SK-N-SH treated with all-trans-retinoic acid at 6 μM for 48 hours (cell line): Measurements from ENCODE around the gene CLDN2.

Source experiments
- ATAC-seq: fragments of 200-7000 bp; cut with Tn5 transposase; 3 replicates; pipeline ENCODE4 v1.9.1; 2020; ENCODE audit warnings: mild to moderate bottlenecking, moderate library complexity
- ARNTL ChIP-seq: fragments of 450-650 bp; formaldehyde crosslinking; IDR thresholded peaks from 2 replicates; pipeline ENCODE4 v1.5.0; 2020; ENCODE audit warnings: low read depth, mild to moderate bottlenecking, moderate library complexity, borderline replicate concordance
- BACH2 ChIP-seq: fragments of 250-450 bp; sonication (Bioruptor Pico); IDR thresholded peaks from 2 replicates; pipeline ENCODE4 v1.9.0; 2021; ENCODE audit warnings: mild to moderate bottlenecking, borderline replicate concordance
- CSDC2 ChIP-seq: fragments of 250-450 bp; sonication (Bioruptor Pico); IDR thresholded peaks from 2 replicates; pipeline ENCODE4 v1.5.0; 2020; ENCODE audit warnings: mild to moderate bottlenecking, moderate library complexity
- ESRRG ChIP-seq: fragments of 250-450 bp; sonication (Bioruptor Pico); IDR thresholded peaks from 2 replicates; pipeline ENCODE4 v1.6.1; 2021; ENCODE audit warnings: mild to moderate bottlenecking
- OSR1 ChIP-seq: fragments of 250-450 bp; sonication (Bioruptor Pico); IDR thresholded peaks from 2 replicates; pipeline ENCODE4 v1.8.0; 2022; ENCODE audit warnings: moderate library complexity, mild to moderate bottlenecking, inconsistent platforms
- POU6F1 ChIP-seq: fragments of 250-450 bp; sonication (Bioruptor Pico); IDR thresholded peaks from 2 replicates; pipeline ENCODE4 v1.8.0; 2021; ENCODE audit warnings: low read depth, mild to moderate bottlenecking, moderate library complexity, borderline replicate concordance
- RARB ChIP-seq: fragments of 250-450 bp; sonication (Bioruptor Pico); IDR thresholded peaks from 2 replicates; pipeline ENCODE4 v1.8.0; 2021; ENCODE audit warnings: mild to moderate bottlenecking, moderate library complexity
- TCF4 ChIP-seq: fragments of 250-450 bp; sonication (Bioruptor Pico); IDR thresholded peaks from 2 replicates; pipeline ENCODE4 v1.8.0; 2021; ENCODE audit warnings: mild to moderate bottlenecking, moderate library complexity, borderline replicate concordance
- TOX ChIP-seq: fragments of 250-450 bp; sonication (Bioruptor Pico); IDR thresholded peaks from 2 replicates; pipeline ENCODE4 v1.8.0; 2021; ENCODE audit warnings: mild to moderate bottlenecking, moderate library complexity, borderline replicate concordance
- TSHZ2 ChIP-seq: fragments of 250-450 bp; sonication (Bioruptor Pico); IDR thresholded peaks from 2 replicates; pipeline ENCODE4 v1.5.0; 2020; ENCODE audit warnings: mild to moderate bottlenecking, moderate library complexity
- ZC3H10 ChIP-seq: fragments of 250-450 bp; sonication (Bioruptor Pico); IDR thresholded peaks from 2 replicates; pipeline ENCODE4 v1.5.1; 2021; ENCODE audit warnings: mild to moderate bottlenecking, moderate library complexity
- ZFP3 ChIP-seq: fragments of 250-450 bp; sonication (Bioruptor Pico); IDR thresholded peaks from 2 replicates; pipeline ENCODE4 v1.5.0; 2020; ENCODE audit warnings: mild to moderate bottlenecking, moderate library complexity
- ZFP30 ChIP-seq: fragments of 450-650 bp; formaldehyde crosslinking; IDR thresholded peaks from 2 replicates; pipeline ENCODE4 v1.5.0; 2022; ENCODE audit warnings: mild to moderate bottlenecking, moderate library complexity
- TF ChIP-seq, protein P1 (sequence below): fragments of 250-450 bp; sonication (Bioruptor Pico); IDR thresholded peaks from 2 replicates; pipeline ENCODE4 v1.5.1; 2020; ENCODE audit warnings: low read depth, mild to moderate bottlenecking, moderate library complexity
- TF ChIP-seq, protein P2 (sequence below): fragments of 250-450 bp; sonication (Bioruptor Pico); IDR thresholded peaks from 2 replicates; pipeline ENCODE4 v1.8.0; 2020; ENCODE audit warnings: mild to moderate bottlenecking, moderate library complexity, borderline replicate concordance
- TF ChIP-seq, protein P3 (sequence below): fragments of 250-450 bp; sonication (Bioruptor Pico); IDR thresholded peaks from 2 replicates; pipeline ENCODE4 v1.5.1; 2021; ENCODE audit warnings: mild to moderate bottlenecking, moderate library complexity

The CLDN2 gene

GRCh38 chrX:106921637-106922036, 1.4 kb downstream of the CLDN2 start:
- TF ChIP-seq BACH2 (CRISPR knock-in tag) (no peak), OSR1 (CRISPR knock-in tag) (no peak), TCF4 (CRISPR knock-in tag) (no peak)
- TF ChIP-seq, protein P1, sequence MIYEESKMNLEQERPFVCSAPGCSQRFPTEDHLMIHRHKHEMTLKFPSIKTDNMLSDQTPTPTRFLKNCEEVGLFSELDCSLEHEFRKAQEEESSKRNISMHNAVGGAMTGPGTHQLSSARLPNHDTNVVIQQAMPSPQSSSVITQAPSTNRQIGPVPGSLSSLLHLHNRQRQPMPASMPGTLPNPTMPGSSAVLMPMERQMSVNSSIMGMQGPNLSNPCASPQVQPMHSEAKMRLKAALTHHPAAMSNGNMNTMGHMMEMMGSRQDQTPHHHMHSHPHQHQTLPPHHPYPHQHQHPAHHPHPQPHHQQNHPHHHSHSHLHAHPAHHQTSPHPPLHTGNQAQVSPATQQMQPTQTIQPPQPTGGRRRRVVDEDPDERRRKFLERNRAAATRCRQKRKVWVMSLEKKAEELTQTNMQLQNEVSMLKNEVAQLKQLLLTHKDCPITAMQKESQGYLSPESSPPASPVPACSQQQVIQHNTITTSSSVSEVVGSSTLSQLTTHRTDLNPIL, result no peak

DNA sequence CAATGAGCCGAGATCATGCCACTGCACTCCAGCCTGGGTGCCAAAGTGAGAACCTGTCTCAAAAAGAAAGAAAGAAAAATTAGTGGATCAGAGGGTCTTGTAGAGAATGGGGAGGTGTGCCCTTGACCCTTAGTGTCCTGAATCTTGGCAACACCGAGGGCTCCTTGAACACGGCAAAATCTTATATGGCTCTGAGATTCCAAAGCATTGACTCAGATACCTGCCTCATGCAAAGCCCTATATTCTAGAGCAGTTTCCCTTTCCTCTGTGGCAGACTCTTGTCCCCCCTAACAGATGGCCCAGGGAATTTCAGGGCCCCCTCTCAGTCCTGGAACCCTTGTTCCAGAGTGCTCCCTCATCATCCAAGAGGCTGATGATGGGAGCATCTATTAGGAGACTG, 6.8 kb downstream of the CLDN2 start:
- TF ChIP-seq, protein P2, sequence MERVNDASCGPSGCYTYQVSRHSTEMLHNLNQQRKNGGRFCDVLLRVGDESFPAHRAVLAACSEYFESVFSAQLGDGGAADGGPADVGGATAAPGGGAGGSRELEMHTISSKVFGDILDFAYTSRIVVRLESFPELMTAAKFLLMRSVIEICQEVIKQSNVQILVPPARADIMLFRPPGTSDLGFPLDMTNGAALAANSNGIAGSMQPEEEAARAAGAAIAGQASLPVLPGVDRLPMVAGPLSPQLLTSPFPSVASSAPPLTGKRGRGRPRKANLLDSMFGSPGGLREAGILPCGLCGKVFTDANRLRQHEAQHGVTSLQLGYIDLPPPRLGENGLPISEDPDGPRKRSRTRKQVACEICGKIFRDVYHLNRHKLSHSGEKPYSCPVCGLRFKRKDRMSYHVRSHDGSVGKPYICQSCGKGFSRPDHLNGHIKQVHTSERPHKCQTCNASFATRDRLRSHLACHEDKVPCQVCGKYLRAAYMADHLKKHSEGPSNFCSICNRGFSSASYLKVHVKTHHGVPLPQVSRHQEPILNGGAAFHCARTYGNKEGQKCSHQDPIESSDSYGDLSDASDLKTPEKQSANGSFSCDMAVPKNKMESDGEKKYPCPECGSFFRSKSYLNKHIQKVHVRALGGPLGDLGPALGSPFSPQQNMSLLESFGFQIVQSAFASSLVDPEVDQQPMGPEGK (CRISPR knock-in tag), result no peak
- TF ChIP-seq ARNTL (CRISPR knock-in tag), result no peak
- no peak for TF ChIP-seq BACH2 (CRISPR knock-in tag)
- no peak for TF ChIP-seq ZFP30
- TF ChIP-seq, protein P3, sequence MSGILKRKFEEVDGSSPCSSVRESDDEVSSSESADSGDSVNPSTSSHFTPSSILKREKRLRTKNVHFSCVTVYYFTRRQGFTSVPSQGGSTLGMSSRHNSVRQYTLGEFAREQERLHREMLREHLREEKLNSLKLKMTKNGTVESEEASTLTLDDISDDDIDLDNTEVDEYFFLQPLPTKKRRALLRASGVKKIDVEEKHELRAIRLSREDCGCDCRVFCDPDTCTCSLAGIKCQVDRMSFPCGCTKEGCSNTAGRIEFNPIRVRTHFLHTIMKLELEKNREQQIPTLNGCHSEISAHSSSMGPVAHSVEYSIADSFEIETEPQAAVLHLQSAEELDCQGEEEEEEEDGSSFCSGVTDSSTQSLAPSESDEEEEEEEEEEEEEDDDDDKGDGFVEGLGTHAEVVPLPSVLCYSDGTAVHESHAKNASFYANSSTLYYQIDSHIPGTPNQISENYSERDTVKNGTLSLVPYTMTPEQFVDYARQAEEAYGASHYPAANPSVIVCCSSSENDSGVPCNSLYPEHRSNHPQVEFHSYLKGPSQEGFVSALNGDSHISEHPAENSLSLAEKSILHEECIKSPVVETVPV (CRISPR knock-in tag), result no peak
- TF ChIP-seq TOX (CRISPR knock-in tag), result no peak
- no peak for TF ChIP-seq ZFP3 (CRISPR knock-in tag)
- no peak for TF ChIP-seq RARB
- TF ChIP-seq TSHZ2, result no peak
- TF ChIP-seq ZC3H10 (CRISPR knock-in tag), result no peak
- TF ChIP-seq OSR1 (CRISPR knock-in tag), result no peak
- no peak for TF ChIP-seq ESRRG (CRISPR knock-in tag)
- no peak for TF ChIP-seq POU6F1
- ATAC-seq, result no peak

More at GRCh38 chrX:106921637-106922036, 1.4 kb downstream of the CLDN2 start:
- ATAC-seq, result no peak

GRCh38 chrX:106927700-106928099, 7.5 kb downstream of the CLDN2 start:
- ATAC-seq, result no peak

More at GRCh38 chrX:106927700-106928099, 7.5 kb downstream of the CLDN2 start:
- TF ChIP-seq CSDC2 (CRISPR knock-in tag) (no peak), ESRRG (CRISPR knock-in tag) (no peak), ZC3H10 (CRISPR knock-in tag) (no peak), TSHZ2 (no peak), POU6F1 (no peak), ZFP3 (CRISPR knock-in tag) (no peak), BACH2 (CRISPR knock-in tag) (no peak)
- TF ChIP-seq, protein P1, result no peak
- TF ChIP-seq, protein P2 (CRISPR knock-in tag), result no peak
